ENCODE data around the gene IFT88. TPM values are rescaled to one million over a fixed set of nuclear protein-coding genes. Genes with fewer than 3 reads are reported as not detected.

IFT88 gene
- total RNA-seq, 1 donor from 2014 or later: 8.1 TPM

GRCh38 chr13:20727856-20728255 is 160.9 kb downstream of the IFT88 start:
- no peaks in the 10 kb centered on the region for H3K9me3 ChIP-seq (replicated peaks)
- no peak for DNase-seq
- no peaks in the 10 kb centered on the region for H3K27me3 ChIP-seq (ENCODE audit: low read depth)
- H3K36me3 ChIP-seq: peaks cover 16% of the 10 kb centered on the region
- intact Hi-C loops (cut with micrococcal nuclease): no loop called here
- H3K4me3 ChIP-seq: no peak overlapping the region
- H3K27ac ChIP-seq (replicated peaks): no peak overlapping the region
- no peak for TF ChIP-seq CTCF (IDR thresholded peaks at IDR 0.05; ENCODE audit: borderline replicate concordance)
- no peaks in the 10 kb centered on the region for H3K4me1 ChIP-seq

GRCh38 chr13:20728579-20729311 is 161.8 kb downstream of the IFT88 start:
- TF ChIP-seq CTCF (IDR thresholded peaks at IDR 0.05; ENCODE audit: borderline replicate concordance): no peak
- no peak overlapping the region for H3K27ac ChIP-seq (replicated peaks)
- H3K36me3 ChIP-seq: peaks cover 16% of the 10 kb centered on the region
- no peaks in the 10 kb centered on the region for H3K9me3 ChIP-seq (replicated peaks)
- no peaks in the 10 kb centered on the region for H3K4me1 ChIP-seq
- no peaks in the 10 kb centered on the region for H3K27me3 ChIP-seq (ENCODE audit: low read depth)
- intact Hi-C loops (cut with micrococcal nuclease): no loop called here
- no peak for DNase-seq
- no peak overlapping the region for H3K4me3 ChIP-seq

- Histone ChIP-seq H3K4me1 (no peaks in the 10 kb centered on the region), H3K27ac (replicated peaks) (no peak overlapping the region), H3K27me3 (ENCODE audit: low read depth) (no peaks in the 10 kb centered on the region), H3K9me3 (replicated peaks) (no peaks in the 10 kb centered on the region), H3K4me3 (no peak overlapping the region), H3K36me3 (peaks cover 16% of the 10 kb centered on the region)
- intact Hi-C loops (cut with micrococcal nuclease): no loop called here
- no peak for DNase-seq
- TF ChIP-seq CTCF (IDR thresholded peaks at IDR 0.05; ENCODE audit: borderline replicate concordance): no peak
Measured at GRCh38 chr13:20729633-20730585, 163.0 kb downstream of the IFT88 start.

GRCh38 chr13:20738616-20739015 is 171.7 kb downstream of the IFT88 start:
- Histone ChIP-seq H3K4me1 (no peaks in the 10 kb centered on the region), H3K9me3 (replicated peaks) (peaks cover 17% of the 10 kb centered on the region), H3K27me3 (ENCODE audit: low read depth) (no peaks in the 10 kb centered on the region), H3K27ac (replicated peaks) (no peak overlapping the region), H3K36me3 (peaks cover 15% of the 10 kb centered on the region), H3K4me3 (no peak overlapping the region)
- DNase-seq: no peak
- TF ChIP-seq CTCF (IDR thresholded peaks at IDR 0.05; ENCODE audit: borderline replicate concordance): no peak
- intact Hi-C loops (cut with micrococcal nuclease): no loop called here

GRCh38 chr13:20740021-20740420 is 173.1 kb downstream of the IFT88 start:
- no peak overlapping the region for H3K27ac ChIP-seq (replicated peaks)
- H3K36me3 ChIP-seq: peaks cover 15% of the 10 kb centered on the region
- H3K4me1 ChIP-seq: no peaks in the 10 kb centered on the region
- H3K27me3 ChIP-seq (ENCODE audit: low read depth): no peaks in the 10 kb centered on the region
- DNase-seq: no peak
- peaks cover 26% of the 10 kb centered on the region for H3K9me3 ChIP-seq (replicated peaks)
- intact Hi-C loops (cut with micrococcal nuclease): no loop called here
- H3K4me3 ChIP-seq: no peak overlapping the region
- no peak for TF ChIP-seq CTCF (IDR thresholded peaks at IDR 0.05; ENCODE audit: borderline replicate concordance)

Other genes with a start within 250 kb of the IFT88 start
- gene CRYL1, start 41.3 kb upstream of the IFT88 start, total RNA-seq: 20.5 TPM
- gene IL17D, start 136.5 kb downstream of the IFT88 start, total RNA-seq: 1.2 TPM
- gene EEF1AKMT1, start 206.8 kb downstream of the IFT88 start, total RNA-seq: 10.1 TPM

Measured in left ventricle myocardium inferior (tissue), 1 donor.